Measurements from ENCODE around the gene OGFR. TPM values are rescaled to one million over a fixed set of nuclear protein-coding genes. Genes with fewer than 3 reads are reported as not detected.

The OGFR gene
- total and polyA plus RNA-seq, 2 experiments from 2014 or later: 9.9 to 52.2 TPM

- Histone ChIP-seq H4K20me1 (ENCODE audit: insufficient read depth) (no peaks in the 10 kb centered on the region), H3K4me2 (ENCODE audit: unreplicated experiment) (peak within 1 kb of the TSS; percentile 51), H2AFZ (no peak within 1 kb of the TSS), H3K4me1 (ENCODE audit: insufficient read depth) (no peaks in the 10 kb centered on the region), H3K9ac (no peak within 1 kb of the TSS), H3K9me2 (ENCODE audit: insufficient read depth) (no peaks in the 10 kb centered on the region), H3K4me3 (peak within 1 kb of the TSS; percentile 50), H3K9me3 (ENCODE audit: low read depth) (no peaks in the 10 kb centered on the region), H3F3A (ENCODE audit: insufficient read depth) (no peaks in the 10 kb centered on the region), H3K27me3 (replicated peaks; ENCODE audit: insufficient read depth) (peaks cover 11% of the 10 kb centered on the region; the same call in 1 of the 2 replicates), H3K79me2 (ENCODE audit: insufficient read depth) (no peaks in the 10 kb centered on the region), H3K36me3 (ENCODE audit: low read depth) (0 out of 2 replicates have a peak, but pooled peaks cover 5% of the 10 kb centered on the region), H3K27ac (no peak within 1 kb of the TSS)
- peak; percentile 36 for DNase-seq
- TF ChIP-seq EZH2 (IDR thresholded peaks at IDR 0.05; ENCODE audit: insufficient read depth, poor library complexity, severe bottlenecking) (no peak), EZH2phosphoT487 (IDR thresholded peaks at IDR 0.05; ENCODE audit: insufficient read depth, low read depth) (no peak)
- WGBS, 2 experiments (ENCODE audit: low coverage in 1 of 2, low lambda C conversion rate in 2 of 2, missing lambda C conversion rate in 2 of 2): 11% methylated on average over 34 to 91 of the region's 108 CpGs
- in situ Hi-C loops (cut with MboI): no loop called here
These were observed 12.5 kb downstream of the OGFR start, which contains the start of gene COL9A3 for GRCh38 chr20:62816884-62817873. Gene COL9A3 (plus strand): TSS chr20:62817050. CDS start chr20:62817065, 15 bp downstream.

- Histone ChIP-seq H3F3A (ENCODE audit: insufficient read depth) (0 out of 2 replicates have a peak, but pooled peaks cover 3% of the 10 kb centered on the region), H3K4me2 (ENCODE audit: unreplicated experiment) (no peak overlapping the region), H3K9me3 (ENCODE audit: low read depth) (no peaks in the 10 kb centered on the region), H3K4me3 (no peak overlapping the region), H3K79me2 (ENCODE audit: insufficient read depth) (no peaks in the 10 kb centered on the region), H3K36me3 (ENCODE audit: low read depth) (no peaks in the 10 kb centered on the region), H3K27ac (no peak overlapping the region), H3K27me3 (replicated peaks; ENCODE audit: insufficient read depth) (peaks cover 11% of the 10 kb centered on the region; the same call in 1 of the 2 replicates), H2AFZ (no peak overlapping the region), H3K4me1 (ENCODE audit: insufficient read depth) (no peaks in the 10 kb centered on the region), H3K9me2 (ENCODE audit: insufficient read depth) (no peaks in the 10 kb centered on the region), H3K9ac (no peak overlapping the region), H4K20me1 (ENCODE audit: insufficient read depth) (no peaks in the 10 kb centered on the region)
- 76 to 78% methylated on average over 12 of the region's 12 CpGs for WGBS, 2 experiments (ENCODE audit: low coverage in 1 of 2, low lambda C conversion rate in 2 of 2, missing lambda C conversion rate in 2 of 2)
- DNase-seq: no peak
- no peak for TF ChIP-seq EZH2 (IDR thresholded peaks at IDR 0.05; ENCODE audit: insufficient read depth, poor library complexity, severe bottlenecking)
- TF ChIP-seq EZH2phosphoT487 (IDR thresholded peaks at IDR 0.05; ENCODE audit: insufficient read depth, low read depth): no peak
- in situ Hi-C loops (cut with MboI): no loop called here
These were observed 13.4 kb downstream of the OGFR start for GRCh38 chr20:62817975-62818591.

DNA sequence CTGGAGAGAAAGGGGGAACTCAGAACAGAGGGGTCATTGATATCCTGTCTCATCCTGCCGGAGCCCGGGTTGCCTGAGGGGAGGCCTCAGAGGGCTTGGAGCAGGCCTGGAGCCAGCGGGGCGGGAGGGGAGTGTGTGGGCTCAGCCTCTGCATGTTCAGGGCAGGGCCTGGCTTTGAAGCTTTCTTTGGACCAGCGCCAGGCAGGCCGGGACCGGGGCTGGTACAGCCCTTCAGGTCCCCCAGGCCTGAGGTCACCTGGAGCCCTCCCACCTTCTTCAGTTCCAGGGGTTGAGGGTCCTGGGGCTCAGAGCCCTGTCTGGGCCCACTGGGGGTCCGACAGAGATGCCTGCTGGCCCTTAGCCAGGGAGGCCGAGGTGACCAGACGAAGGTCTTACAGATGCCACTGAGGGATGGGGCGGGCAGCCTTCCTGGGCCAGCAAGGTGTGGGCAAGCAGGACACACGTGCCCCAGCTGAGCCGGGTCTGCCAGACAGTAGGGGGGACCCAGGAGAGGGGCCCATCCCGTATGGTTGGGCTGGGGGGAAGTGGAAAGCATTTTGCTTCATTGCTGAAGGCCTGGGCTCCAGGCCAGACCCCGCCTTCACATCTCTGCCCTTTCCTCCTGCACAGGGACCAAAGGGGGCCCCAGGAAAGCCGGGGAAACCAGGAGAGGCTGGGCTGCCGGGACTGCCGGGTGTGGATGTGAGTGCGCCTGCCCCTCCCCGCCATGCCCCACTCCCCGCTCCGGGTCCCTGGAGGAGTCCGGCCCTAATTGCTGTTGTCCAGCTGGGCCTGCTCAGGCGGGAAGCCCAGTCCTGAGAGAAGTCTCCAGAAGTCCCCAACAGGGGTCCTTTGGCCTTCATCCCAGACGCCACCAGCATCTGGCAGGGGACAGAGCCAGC, 14.2 kb downstream of the OGFR start:
- peak; percentile 24 for DNase-seq
- Histone ChIP-seq H3K27ac (no peak overlapping the region), H3K79me2 (ENCODE audit: insufficient read depth) (no peaks in the 10 kb centered on the region), H3K4me2 (ENCODE audit: unreplicated experiment) (no peak overlapping the region), H3K9me3 (ENCODE audit: low read depth) (no peaks in the 10 kb centered on the region), H3K27me3 (replicated peaks; ENCODE audit: insufficient read depth) (peaks cover 11% of the 10 kb centered on the region; the same call in 1 of the 2 replicates), H3K9ac (no peak overlapping the region), H3F3A (ENCODE audit: insufficient read depth) (0 out of 2 replicates have a peak, but pooled peaks cover 3% of the 10 kb centered on the region), H3K4me3 (no peak overlapping the region), H3K4me1 (ENCODE audit: insufficient read depth) (no peaks in the 10 kb centered on the region), H4K20me1 (ENCODE audit: insufficient read depth) (no peaks in the 10 kb centered on the region), H3K9me2 (ENCODE audit: insufficient read depth) (no peaks in the 10 kb centered on the region), H3K36me3 (ENCODE audit: low read depth) (no peaks in the 10 kb centered on the region), H2AFZ (no peak overlapping the region)
- no peak for TF ChIP-seq EZH2 (IDR thresholded peaks at IDR 0.05; ENCODE audit: insufficient read depth, poor library complexity, severe bottlenecking)
- no peak for TF ChIP-seq EZH2phosphoT487 (IDR thresholded peaks at IDR 0.05; ENCODE audit: insufficient read depth, low read depth)
- 33 to 42% methylated on average over 23 to 25 of the region's 25 CpGs for WGBS, 2 experiments (ENCODE audit: low coverage in 1 of 2, low lambda C conversion rate in 2 of 2, missing lambda C conversion rate in 2 of 2)
- in situ Hi-C loops (cut with MboI): no loop called here
